Caco-2 (cell line): Measurements from ENCODE around the gene TYW1. TPM values are rescaled to one million over a fixed set of nuclear protein-coding genes. Genes with fewer than 3 reads are reported as not detected.
"Not testable (repeated sequence)": the region's sequence is repeated elsewhere in the genome, so short reads cannot be mapped to it uniquely, and the experiment has no call there.

Source experiments
- BruUV-seq: library from RNA; stranded (reverse); fragments of 400-500 nt; replicated peaks from 2 replicates; lab custom pipeline; 2021; lab: Mats Ljungman, UMichigan
- CTCF ChIA-PET: fragments of 300-600 bp; sonication (Branson Sonifier 250); formaldehyde crosslinking; loops from one replicate; lab custom pipeline; 2022; ENCODE audit warnings: antibody characterized with exemption; lab: Charles Lee
- POLR2A ChIA-PET: fragments of 300-600 bp; sonication (Branson Sonifier 250); formaldehyde crosslinking; loops from one replicate; lab custom pipeline; 2022; ENCODE audit warnings: antibody characterized with exemption; lab: Charles Lee
- DNase-seq, 2 experiments: peaks; one replicate each; pipeline versions ENCODE4 v3.0.0 to v3.0.0-alpha.2; 2020 to 2022
- H3K27me3 ChIP-seq: replicated peaks from 2 replicates; pipeline ENCODE4 v1.6.0; 2011; ENCODE audit warnings: low read length; ENCODE audit not compliant: control insufficient read depth, insufficient read depth
- H3K36me3 ChIP-seq: 2 replicates; pipeline ENCODE4 v1.5.1; 2011; ENCODE audit warnings: low read length; ENCODE audit not compliant: control insufficient read depth, insufficient read depth
- H3K4me1 ChIP-seq: fragments of 250-450 bp; sonication (Bioruptor Pico); 2 replicates; pipeline ENCODE4 v1.5.1; 2020; ENCODE audit warnings: mild to moderate bottlenecking
- H3K4me3 ChIP-seq: 2 replicates; pipeline ENCODE4 v1.5.1; 2011; ENCODE audit warnings: low read depth, mild to moderate bottlenecking, control low read depth, low read length
- H3K9me3 ChIP-seq: fragments of 250-450 bp; sonication (Bioruptor Pico); 2 replicates; pipeline ENCODE4 v1.5.1; 2020; ENCODE audit warnings: mild to moderate bottlenecking, moderate library complexity
- H3K27ac Mint-ChIP-seq: one replicate; pipeline ENCODE4 v1.8.0; 2022; ENCODE audit warnings: mixed read lengths; ENCODE audit not compliant: unreplicated experiment
- H3K27me3 Mint-ChIP-seq: one replicate; pipeline ENCODE4 v1.8.0; 2022; ENCODE audit warnings: mixed read lengths; ENCODE audit not compliant: insufficient read depth, unreplicated experiment
- H3K36me3 Mint-ChIP-seq: one replicate; pipeline ENCODE4 v1.8.0; 2022; ENCODE audit warnings: mild to moderate bottlenecking, mixed read lengths; ENCODE audit not compliant: insufficient read depth, unreplicated experiment
- H3K4me1 Mint-ChIP-seq: one replicate; pipeline ENCODE4 v1.8.0; 2022; ENCODE audit warnings: low read depth, mixed read lengths; ENCODE audit not compliant: unreplicated experiment
- H3K4me3 Mint-ChIP-seq: one replicate; pipeline ENCODE4 v1.8.0; 2022; ENCODE audit warnings: mild to moderate bottlenecking, moderate library complexity, mixed read lengths; ENCODE audit not compliant: unreplicated experiment
- H3K9me3 Mint-ChIP-seq: one replicate; pipeline ENCODE4 v1.8.0; 2022; ENCODE audit warnings: mixed read lengths; ENCODE audit not compliant: unreplicated experiment
- intact Hi-C: fragments of 100-400 bp; cut with micrococcal nuclease; formaldehyde crosslinking; loops from one replicate; pipeline ENCODE4 v1.10.0; 2022; ENCODE audit not compliant: unreplicated experiment
- total RNA-seq: library from RNA; stranded (reverse); gene quantifications from 2 replicates; pipeline ENCODE4 v1.2.3, GENCODE V29; 2022

The TYW1 gene
- total RNA-seq, 1 experiment from 2014 or later, result 26.9 TPM

GRCh38 chr7:67137489-67137888 is 140.9 kb downstream of the TYW1 start:
- H3K4me3 Mint-ChIP-seq, POLR2A ChIA-PET, H3K9me3 Mint-ChIP-seq, H3K36me3 ChIP-seq, H3K9me3 ChIP-seq, H3K27me3 ChIP-seq, DNase-seq, H3K27me3 Mint-ChIP-seq, intact Hi-C loops, H3K27ac Mint-ChIP-seq, H3K4me3 ChIP-seq, H3K4me1 Mint-ChIP-seq, CTCF ChIA-PET, BruUV-seq, H3K4me1 ChIP-seq: not testable (repeated sequence)
- peaks cover 12% of the 10 kb centered on the region for H3K36me3 Mint-ChIP-seq

- DNase-seq, H3K27me3 Mint-ChIP-seq, intact Hi-C loops, H3K9me3 ChIP-seq, BruUV-seq, H3K4me3 Mint-ChIP-seq, CTCF ChIA-PET, H3K4me1 Mint-ChIP-seq, H3K4me1 ChIP-seq, H3K9me3 Mint-ChIP-seq, H3K36me3 Mint-ChIP-seq, H3K27me3 ChIP-seq, H3K27ac Mint-ChIP-seq, H3K4me3 ChIP-seq, POLR2A ChIA-PET, H3K36me3 ChIP-seq: not testable (repeated sequence)
Measured at GRCh38 chr7:67139876-67140275, 143.2 kb downstream of the TYW1 start.

- BruUV-seq, H3K9me3 ChIP-seq, H3K36me3 ChIP-seq, H3K4me3 ChIP-seq, H3K9me3 Mint-ChIP-seq, H3K27ac Mint-ChIP-seq, H3K4me1 ChIP-seq, H3K4me3 Mint-ChIP-seq, DNase-seq, intact Hi-C loops, POLR2A ChIA-PET, H3K4me1 Mint-ChIP-seq, CTCF ChIA-PET, H3K36me3 Mint-ChIP-seq, H3K27me3 Mint-ChIP-seq, H3K27me3 ChIP-seq: not testable (repeated sequence)
Measured at GRCh38 chr7:67141001-67141400, 144.4 kb downstream of the TYW1 start.

GRCh38 chr7:67143091-67143786 is 146.6 kb downstream of the TYW1 start:
- H3K4me1 Mint-ChIP-seq, H3K36me3 ChIP-seq, H3K4me3 ChIP-seq, H3K4me3 Mint-ChIP-seq, CTCF ChIA-PET, intact Hi-C loops, H3K9me3 Mint-ChIP-seq, DNase-seq, H3K36me3 Mint-ChIP-seq, H3K27me3 Mint-ChIP-seq, POLR2A ChIA-PET, H3K27ac Mint-ChIP-seq, BruUV-seq, H3K9me3 ChIP-seq, H3K4me1 ChIP-seq, H3K27me3 ChIP-seq: not testable (repeated sequence)

- H3K4me3 Mint-ChIP-seq, H3K9me3 Mint-ChIP-seq, H3K36me3 ChIP-seq, DNase-seq, H3K27me3 ChIP-seq, POLR2A ChIA-PET, H3K4me3 ChIP-seq, CTCF ChIA-PET, H3K4me1 ChIP-seq, BruUV-seq, H3K27ac Mint-ChIP-seq, H3K9me3 ChIP-seq, H3K27me3 Mint-ChIP-seq, H3K36me3 Mint-ChIP-seq, H3K4me1 Mint-ChIP-seq, intact Hi-C loops: not testable (repeated sequence)
Measured at GRCh38 chr7:67145581-67146193, 149.1 kb downstream of the TYW1 start.

GRCh38 chr7:67149131-67149530 is 152.5 kb downstream of the TYW1 start:
- H3K4me1 Mint-ChIP-seq, BruUV-seq, H3K36me3 Mint-ChIP-seq, intact Hi-C loops, H3K36me3 ChIP-seq, H3K9me3 Mint-ChIP-seq, H3K4me3 ChIP-seq, H3K4me1 ChIP-seq, H3K27me3 Mint-ChIP-seq, DNase-seq, H3K4me3 Mint-ChIP-seq, POLR2A ChIA-PET, H3K27me3 ChIP-seq, H3K27ac Mint-ChIP-seq, H3K9me3 ChIP-seq: not testable (repeated sequence)
- CTCF ChIA-PET, result interaction anchor here (0.5 kb wide), 1 partner anchor 15 kb away, joined by 3 read pairs; no protein-coding TSS in a partner anchor

- H3K36me3 Mint-ChIP-seq, H3K27me3 Mint-ChIP-seq, H3K4me3 Mint-ChIP-seq, H3K4me3 ChIP-seq, H3K27me3 ChIP-seq, POLR2A ChIA-PET, H3K4me1 ChIP-seq, H3K27ac Mint-ChIP-seq, H3K4me1 Mint-ChIP-seq, H3K36me3 ChIP-seq, H3K9me3 Mint-ChIP-seq, H3K9me3 ChIP-seq, intact Hi-C loops, DNase-seq, CTCF ChIA-PET, BruUV-seq: not testable (repeated sequence)
Measured at GRCh38 chr7:67154374-67154773, 157.7 kb downstream of the TYW1 start.
